ENCODE data around the gene SRSF8.
"Not testable (repeated sequence)": the region's sequence is repeated elsewhere in the genome, so short reads cannot be mapped to it uniquely, and the experiment has no call there.

The SRSF8 gene

DNA sequence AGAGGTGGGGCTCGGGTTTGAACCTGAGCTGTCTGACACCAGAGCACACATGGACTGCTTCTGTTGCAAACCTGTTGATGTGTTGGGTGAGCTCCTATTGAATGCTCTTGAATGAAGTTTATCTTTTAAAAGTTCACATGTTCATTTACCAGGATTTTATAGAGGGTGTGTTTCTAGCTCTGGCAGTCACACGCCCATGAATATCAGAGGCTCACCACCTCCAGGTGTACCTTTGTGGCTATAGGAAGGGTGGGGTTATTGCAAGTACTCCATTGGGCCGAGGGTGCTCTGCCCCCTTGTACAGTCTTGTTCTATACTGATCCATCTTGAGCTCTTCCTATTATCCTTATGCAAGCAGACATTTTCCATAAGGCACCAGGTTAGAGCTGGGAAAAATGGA, 32.1 kb downstream of the SRSF8 start:
- DNase-seq: no peak

DNA sequence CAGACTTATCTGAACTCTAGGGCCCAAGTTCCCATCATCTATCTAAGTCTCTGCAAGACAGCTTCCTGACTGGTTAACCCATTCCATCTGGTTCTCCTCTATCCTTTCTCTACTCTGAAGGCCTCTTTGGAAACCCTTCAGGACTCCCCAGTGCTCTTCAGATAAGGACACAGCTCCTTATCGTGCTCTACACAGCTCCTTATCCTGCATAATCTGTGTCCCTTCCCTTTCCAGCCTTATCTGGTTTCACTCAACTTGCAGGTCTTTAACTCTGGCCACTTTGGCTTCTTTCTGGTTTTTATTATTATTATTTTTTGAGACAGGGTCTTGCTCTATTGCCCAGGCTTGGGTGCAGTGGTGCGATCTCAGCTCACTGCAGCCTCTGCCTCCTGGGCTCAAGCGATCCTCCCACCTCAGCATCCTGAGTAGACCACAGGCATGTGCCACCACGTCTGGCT, 33.5 kb downstream of the SRSF8 start:
- no peak for DNase-seq

DNA sequence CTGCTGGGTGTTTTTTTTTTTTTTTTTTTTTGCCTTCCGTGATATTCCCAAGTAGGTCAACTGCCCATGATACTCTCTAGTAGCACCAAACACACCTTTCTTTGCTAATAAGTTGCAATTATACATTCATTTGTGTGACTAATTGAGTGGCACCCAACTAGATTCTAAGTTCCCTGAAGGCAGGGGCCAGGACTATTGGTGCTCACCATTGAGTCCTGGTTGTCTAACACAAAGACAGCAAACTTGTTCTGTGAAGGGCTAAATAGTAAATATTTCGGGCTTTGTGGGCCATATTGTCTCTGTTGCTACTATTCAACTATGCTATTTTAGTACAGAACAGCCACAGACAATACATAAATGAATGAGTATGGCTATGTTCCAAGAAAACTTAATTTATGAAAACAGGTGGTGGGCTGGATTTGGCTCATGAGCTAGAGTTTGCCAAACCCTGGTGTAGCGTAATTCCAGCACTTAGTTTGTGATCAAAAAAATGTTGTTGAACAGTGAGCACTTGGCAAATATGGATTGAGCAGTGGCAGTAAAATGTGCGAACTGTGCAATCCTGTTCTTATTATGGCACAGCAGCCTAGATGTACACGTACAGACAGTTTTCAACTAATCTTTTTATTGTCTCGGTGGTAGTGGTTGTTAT, 34.3 kb downstream of the SRSF8 start:
- DNase-seq: no peak

DNA sequence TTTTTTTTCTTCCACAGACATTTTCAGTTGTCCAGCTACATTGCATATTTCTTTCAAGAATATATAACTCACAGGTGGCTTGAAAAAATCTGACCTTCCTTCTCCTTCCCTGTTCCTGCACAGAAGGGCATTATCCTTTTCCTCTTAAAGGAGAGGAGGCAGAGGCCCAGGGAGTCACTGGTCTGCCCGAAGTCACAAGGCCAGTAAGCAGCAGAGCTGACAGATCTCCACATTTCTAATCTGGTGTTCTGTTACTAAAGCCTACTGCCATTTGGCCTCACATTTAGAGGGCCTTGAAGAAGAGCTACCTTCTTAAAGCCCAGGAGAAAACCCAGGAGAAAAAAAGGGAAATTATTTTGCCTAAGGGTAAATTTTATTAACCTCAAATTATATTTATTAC, 35.2 kb downstream of the SRSF8 start:
- DNase-seq: no peak

DNA sequence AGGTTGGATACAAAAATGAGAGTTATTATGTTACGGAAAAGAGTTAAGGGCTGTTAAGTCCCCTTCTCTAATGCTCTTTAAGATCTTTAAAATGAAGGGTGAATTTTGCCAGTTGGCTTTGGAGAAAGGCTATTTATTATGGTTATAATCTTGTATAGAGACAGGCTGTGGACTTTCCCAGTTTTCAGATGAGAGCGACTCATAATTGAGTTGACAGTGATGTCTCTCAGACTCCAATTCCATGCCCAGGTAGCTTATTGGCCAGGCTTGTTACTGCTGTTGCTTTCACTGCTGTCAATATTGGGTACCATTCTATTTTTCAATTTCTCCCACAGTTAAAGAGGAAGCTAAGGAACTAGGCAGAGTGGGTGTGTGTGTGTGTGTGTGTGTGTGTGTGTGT, 36.0 kb downstream of the SRSF8 start:
- no peak for DNase-seq

DNA sequence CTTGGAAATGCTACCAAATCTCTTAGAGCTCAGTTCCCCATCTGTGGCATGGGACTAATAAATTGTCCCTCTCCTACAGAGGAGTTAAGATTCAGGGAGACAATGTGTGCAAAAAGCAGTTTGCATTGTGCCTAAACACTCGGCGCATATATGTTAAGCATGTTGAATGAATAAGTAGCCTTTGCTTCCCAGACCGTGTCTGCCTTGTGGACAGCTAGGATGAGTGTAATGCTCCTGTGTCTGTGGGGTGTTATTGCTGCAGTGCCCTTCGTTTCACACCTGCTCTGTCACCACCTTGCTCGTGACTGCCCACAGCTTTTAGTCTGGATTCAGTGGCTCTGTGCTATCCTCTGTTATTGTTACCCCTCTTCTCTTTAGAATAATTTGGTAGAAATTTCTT, 37.0 kb downstream of the SRSF8 start:
- no peak for DNase-seq

DNA sequence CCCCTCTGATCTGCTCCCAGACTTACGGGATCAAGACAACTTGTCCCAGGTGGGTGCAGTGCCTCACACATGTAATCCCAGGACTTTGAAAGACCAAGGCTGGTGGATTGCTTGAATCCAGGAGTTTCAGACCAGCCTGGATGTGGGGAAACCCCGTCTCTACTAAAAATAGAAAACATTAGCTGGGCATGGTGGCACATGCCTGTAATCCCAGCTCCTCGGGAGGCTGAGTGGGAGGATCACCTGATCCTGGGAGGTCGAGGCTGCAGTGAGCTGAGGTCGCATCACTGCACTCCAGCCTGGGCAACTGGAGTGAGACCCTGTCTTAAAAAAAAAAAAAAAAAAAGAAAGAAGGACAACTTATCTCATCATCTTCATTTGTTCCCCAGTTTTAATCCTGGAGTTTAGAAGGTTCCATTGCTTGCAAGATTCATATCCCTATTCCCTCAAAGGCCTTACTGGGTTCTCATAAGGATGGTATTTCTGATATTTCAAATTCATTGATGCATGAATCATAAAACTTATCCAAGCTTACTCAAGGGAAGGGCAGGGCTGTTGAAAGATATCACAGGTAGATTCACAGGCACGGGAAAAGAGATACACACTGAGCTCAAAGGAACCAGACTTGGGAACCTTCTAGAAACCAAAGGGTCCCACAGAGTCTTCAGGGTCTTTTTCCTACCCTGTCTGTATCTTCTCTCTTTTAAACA, 37.6 kb downstream of the SRSF8 start:
- no peak for DNase-seq

DNA sequence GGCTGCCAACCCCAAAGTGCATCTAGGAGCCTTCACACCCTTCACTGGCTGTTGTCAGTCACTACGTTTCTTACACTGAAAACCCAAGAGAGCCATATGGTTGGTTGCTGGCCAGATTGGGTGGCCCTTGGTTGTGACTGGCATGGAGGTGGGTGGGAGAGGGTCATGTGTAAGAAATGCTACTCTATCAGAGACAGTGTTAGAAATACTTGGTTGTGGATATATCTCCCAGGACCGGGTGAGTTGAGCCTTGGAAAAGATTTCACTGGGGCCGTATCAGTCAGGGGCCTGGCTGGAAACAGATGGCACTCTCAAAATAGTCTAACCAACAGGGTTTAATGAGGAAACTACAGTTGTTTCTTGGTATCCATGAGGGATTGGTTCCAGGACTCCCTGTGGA, 38.1 kb downstream of the SRSF8 start:
- no peak for DNase-seq

DNA sequence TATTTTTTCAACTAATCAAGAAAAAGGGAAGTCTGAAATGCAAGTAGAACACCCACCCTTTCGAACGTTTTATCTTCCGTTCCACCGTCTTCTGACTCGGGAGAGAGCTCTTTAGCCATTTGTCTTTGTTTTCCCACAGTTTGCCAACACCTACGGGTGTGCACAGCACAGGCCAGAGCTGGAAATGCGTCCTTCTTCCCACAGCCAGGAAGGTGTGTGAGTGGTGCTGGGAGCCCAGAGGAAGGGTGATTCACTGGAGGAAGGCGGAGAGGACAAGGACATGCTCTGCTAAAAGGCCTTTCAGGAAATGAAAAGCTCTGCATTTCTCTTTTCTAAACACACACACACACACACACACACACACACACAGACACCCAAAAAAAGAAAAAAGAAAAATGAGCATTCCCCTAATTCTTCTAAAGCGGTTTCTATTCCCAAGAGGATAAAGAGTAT, 41.5 kb downstream of the SRSF8 start:
- no peak for DNase-seq

DNA sequence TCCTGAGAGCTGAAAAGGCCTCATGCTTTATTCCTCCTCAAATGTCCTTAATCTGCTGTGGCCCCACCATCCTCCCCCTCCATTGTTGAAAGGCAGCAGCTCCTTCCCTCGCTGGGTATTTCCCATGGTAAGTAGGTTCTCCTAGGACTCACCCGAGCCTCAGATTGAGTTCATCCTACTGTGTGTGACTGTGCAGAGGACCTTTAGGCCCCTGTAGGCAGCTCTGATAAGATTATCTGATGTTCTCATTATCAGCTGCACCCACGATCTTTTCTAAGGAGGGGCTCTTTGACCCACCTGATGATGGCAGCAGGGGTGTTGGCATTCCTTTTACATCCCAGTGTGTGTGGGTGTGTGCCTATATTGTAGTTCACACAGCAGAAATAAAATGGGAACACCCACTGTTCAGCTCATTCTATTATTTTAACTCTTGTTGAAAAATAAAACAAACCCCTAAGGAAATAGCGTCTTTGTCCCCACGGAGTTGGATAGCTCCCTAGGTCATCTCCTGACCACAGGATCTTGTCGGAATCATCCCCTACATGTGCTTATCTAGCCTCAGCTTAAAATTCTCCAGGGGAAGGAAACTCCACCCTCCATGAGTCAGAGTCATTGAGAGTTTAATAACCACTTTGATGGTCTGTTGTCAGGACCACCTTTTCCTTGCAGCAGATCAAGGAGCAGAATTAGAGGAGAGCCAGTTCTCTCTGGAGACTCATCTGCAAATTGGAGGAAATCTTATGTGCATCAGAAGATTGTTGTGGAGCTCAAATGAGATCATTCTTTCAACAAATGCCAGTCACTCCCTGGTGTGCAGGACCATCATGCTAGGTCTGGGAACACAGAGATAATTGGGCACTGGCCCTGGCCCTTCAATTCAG, 42.2 kb downstream of the SRSF8 start:
- DNase-seq: no peak

DNA sequence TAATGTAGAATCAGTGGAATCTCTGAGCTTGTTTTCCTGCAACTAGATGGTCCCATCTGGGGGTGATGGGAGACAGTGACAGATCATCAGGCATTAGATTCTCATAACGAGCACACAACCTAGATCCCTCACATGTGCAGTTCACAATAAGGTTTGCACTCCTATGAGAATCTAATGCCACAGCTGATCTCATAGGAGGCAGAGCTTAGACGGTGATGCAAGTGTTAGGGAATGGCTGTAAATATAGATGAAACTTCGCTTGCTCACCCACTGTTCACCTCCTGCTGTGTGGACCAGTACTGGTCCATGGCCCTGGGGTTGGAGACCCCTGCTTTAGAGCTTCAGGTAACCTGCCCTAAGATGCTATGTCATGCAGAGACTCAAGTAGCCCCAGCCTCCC, 44.8 kb downstream of the SRSF8 start:
- DNase-seq: not testable (repeated sequence)

DNA sequence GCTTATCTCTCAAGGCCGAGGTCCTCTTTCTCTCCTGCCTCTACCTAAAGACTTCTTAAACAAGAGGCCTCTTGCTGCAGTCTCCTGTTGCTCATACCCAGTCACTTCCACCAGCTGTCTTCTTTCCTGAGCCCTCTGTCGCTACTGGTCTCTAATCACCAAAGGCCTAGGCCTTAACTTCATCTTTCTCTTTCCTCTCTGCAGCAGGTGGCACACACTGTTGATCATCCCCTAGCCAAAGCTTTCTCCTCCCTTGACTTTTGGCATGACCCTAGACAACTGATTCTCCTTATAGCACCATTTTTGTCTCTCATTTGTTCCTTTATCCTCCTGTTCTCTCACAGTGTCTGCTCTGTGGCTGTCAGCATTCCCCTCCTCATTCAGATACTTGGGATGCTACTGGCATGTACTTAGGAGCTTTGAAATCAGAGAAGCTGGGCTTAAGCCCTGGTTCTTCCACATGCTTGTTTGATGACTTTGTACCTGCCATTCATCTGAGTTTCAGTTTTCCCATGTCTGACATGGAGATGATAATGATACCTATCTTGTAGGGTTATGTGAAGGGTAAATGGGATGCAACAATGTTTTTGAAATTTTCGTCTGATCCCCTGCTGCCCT, 45.3 kb downstream of the SRSF8 start:
- no peak for DNase-seq

DNA sequence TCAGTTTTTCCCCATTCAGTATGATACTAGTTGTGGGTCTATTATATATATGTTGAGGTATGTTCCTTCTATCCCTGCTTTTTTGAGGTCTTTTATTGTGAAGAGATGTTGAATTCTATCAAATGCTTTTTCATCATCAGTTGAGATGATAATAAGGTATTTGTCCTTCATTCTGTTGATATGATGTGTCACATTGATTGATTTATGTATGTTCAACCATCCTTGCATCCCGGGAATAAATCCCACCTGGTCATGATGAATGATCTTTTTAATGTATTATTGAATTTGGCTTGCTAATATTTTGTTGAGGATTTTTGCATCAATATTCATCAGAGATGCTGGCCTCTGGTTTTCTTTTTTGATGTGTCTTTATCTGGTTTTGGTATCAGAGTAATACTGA, 48.9 kb downstream of the SRSF8 start:
- DNase-seq: no peak

DNA sequence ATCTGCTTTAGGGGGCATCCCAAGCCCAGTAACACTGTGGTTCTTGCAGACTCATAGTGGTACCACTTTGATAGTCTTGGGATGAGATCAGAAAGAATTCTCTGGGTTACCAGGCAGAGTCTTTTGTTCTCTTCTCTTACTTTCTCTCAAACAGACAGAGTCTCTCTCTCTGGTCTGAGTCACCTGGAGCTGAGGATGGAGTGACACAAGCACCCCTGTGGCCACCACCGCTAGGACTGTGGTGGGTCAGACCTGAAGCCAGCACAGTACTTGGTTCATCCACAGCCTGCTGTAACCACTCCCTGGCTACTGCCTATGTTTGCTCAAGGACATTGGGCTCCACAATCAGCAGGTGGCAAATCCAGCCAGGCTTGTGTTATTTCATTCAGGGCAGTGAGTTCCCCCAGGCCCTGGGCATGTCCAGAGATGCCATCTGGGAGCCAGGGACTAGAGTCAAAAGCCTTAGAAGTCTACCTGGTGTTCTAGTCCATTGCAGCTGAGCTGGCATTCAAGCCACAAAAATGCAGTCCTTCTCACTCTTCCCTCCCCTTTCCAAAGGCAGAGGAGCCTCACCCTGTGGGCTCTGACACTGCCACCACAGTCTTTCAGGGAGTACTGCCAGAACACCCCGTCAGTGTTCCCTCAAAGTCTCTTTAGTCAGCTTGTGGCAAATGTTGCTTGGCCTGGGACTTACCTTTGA, 52.8 kb downstream of the SRSF8 start:
- DNase-seq: no peak

Data from NCI-H1417 (cell line).